HEK293 (cell line): ENCODE results near the gene APOA5.

ENCODE experiments used
- CTCF ChIA-PET: fragments of 350-600 bp; formaldehyde crosslinking; extraction: SDS; loops from one replicate; lab custom pipeline; 2021; ENCODE audit warnings: antibody characterized with exemption; lab: Yijun Ruan, JAX
- POLR2A ChIA-PET: fragments of 300-600 bp; formaldehyde crosslinking; extraction: SDS; loops from one replicate; lab custom pipeline; 2020; ENCODE audit warnings: antibody characterized with exemption, inconsistent platforms; lab: Yijun Ruan, JAX
- H3K27ac ChIP-seq: fragments of 200-500 bp; sonication (Bioruptor generic); 2 replicates; pipeline ENCODE4 v1.5.1; 2014; ENCODE audit warnings: low read depth, low read length, control low read depth, inconsistent platforms; ENCODE audit errors: extremely low read depth
- H3K36me3 ChIP-seq, 2 experiments: fragments of 200-500 bp in 1 of 2; sonication (Bioruptor generic) in 1 of 2; 1 replicate in 1 of 2; 2 replicates in 1 of 2; pipeline ENCODE4 v1.5.1; 2014 to 2017; ENCODE audit warnings: inconsistent platforms in 2 of 2, low read length in 2 of 2; ENCODE audit not compliant: control insufficient read depth in 2 of 2, insufficient read depth in 1 of 2
- H3K4me1 ChIP-seq: fragments of 200-500 bp; sonication (Bioruptor generic); 2 replicates; pipeline ENCODE4 v1.5.1; 2014; ENCODE audit warnings: mild to moderate bottlenecking, low read length, inconsistent platforms; ENCODE audit not compliant: control insufficient read depth, insufficient read depth
- H3K4me3 ChIP-seq: 2 replicates; pipeline ENCODE4 v1.5.1; 2011; ENCODE audit warnings: low read depth, mild to moderate bottlenecking, control low read depth, low read length, moderate library complexity
- H3K9me3 ChIP-seq: fragments of 200-500 bp; sonication (Bioruptor generic); 2 replicates; pipeline ENCODE4 v1.5.1; 2014; ENCODE audit warnings: low read depth, low read length, inconsistent platforms; ENCODE audit not compliant: control insufficient read depth, insufficient read depth
- BCL11A ChIP-seq: fragments of 450-650 bp; formaldehyde crosslinking; IDR thresholded peaks from 2 replicates; pipeline ENCODE4 v1.5.1; 2016; ENCODE audit warnings: low read depth, missing biosample characterization, missing genetic modification characterization
- GLI4 ChIP-seq: fragments of 450-650 bp; formaldehyde crosslinking; IDR thresholded peaks from 2 replicates; pipeline ENCODE4 v1.5.1; 2016; ENCODE audit warnings: missing biosample characterization, missing genetic modification characterization
- KLF7 ChIP-seq: fragments of 450-650 bp; formaldehyde crosslinking; IDR thresholded peaks from 2 replicates; pipeline ENCODE4 v1.5.1; 2016; ENCODE audit warnings: missing biosample characterization, missing genetic modification characterization, borderline replicate concordance
- KLF9 ChIP-seq: fragments of 450-650 bp; formaldehyde crosslinking; IDR thresholded peaks from 2 replicates; pipeline ENCODE4 v1.5.1; 2016; ENCODE audit warnings: missing biosample characterization, missing genetic modification characterization, low read depth
- PRDM1 ChIP-seq: fragments of 450-650 bp; formaldehyde crosslinking; IDR thresholded peaks from 2 replicates; pipeline ENCODE4; 2016; ENCODE audit warnings: missing biosample characterization, missing genetic modification characterization
- SCRT2 ChIP-seq: fragments of 450-650 bp; formaldehyde crosslinking; IDR thresholded peaks from 2 replicates; pipeline ENCODE4 v1.5.1; 2016; ENCODE audit warnings: missing biosample characterization, missing genetic modification characterization
- TRIM28 ChIP-seq: IDR thresholded peaks from 2 replicates; pipeline ENCODE4 v1.6.1; 2011; ENCODE audit warnings: low read length, control low read depth, borderline replicate concordance
- ZBTB17 ChIP-seq: fragments of 450-650 bp; formaldehyde crosslinking; IDR thresholded peaks from 2 replicates; pipeline ENCODE4 v1.5.1; 2016; ENCODE audit warnings: missing biosample characterization, missing genetic modification characterization
- ZFHX2 ChIP-seq: fragments of 450-650 bp; formaldehyde crosslinking; conservative IDR thresholded peaks from 2 replicates; pipeline ENCODE4 v1.5.1; 2016; ENCODE audit warnings: missing biosample characterization, missing genetic modification characterization
- ZNF132 ChIP-seq: fragments of 450-650 bp; formaldehyde crosslinking; IDR thresholded peaks from 2 replicates; pipeline ENCODE4 v1.5.1; 2017; ENCODE audit warnings: missing biosample characterization, missing genetic modification characterization, borderline replicate concordance
- ZNF19 ChIP-seq: fragments of 450-650 bp; formaldehyde crosslinking; IDR thresholded peaks from 2 replicates; pipeline ENCODE4; 2016; ENCODE audit warnings: missing biosample characterization, missing genetic modification characterization, low read depth
- ZNF239 ChIP-seq: fragments of 450-650 bp; formaldehyde crosslinking; IDR thresholded peaks from 2 replicates; pipeline ENCODE4 v1.5.1; 2016; ENCODE audit warnings: missing biosample characterization, missing genetic modification characterization
- ZNF248 ChIP-seq: fragments of 450-650 bp; formaldehyde crosslinking; IDR thresholded peaks from 2 replicates; pipeline ENCODE4 v1.5.1; 2017; ENCODE audit warnings: missing biosample characterization, missing genetic modification characterization
- ZNF335 ChIP-seq: fragments of 450-650 bp; formaldehyde crosslinking; conservative IDR thresholded peaks from 2 replicates; pipeline ENCODE4 v1.5.1; 2016; ENCODE audit warnings: missing biosample characterization, missing genetic modification characterization
- ZNF521 ChIP-seq: fragments of 450-650 bp; formaldehyde crosslinking; IDR thresholded peaks from 2 replicates; pipeline ENCODE4 v1.5.1; 2017; ENCODE audit warnings: missing biosample characterization, mild to moderate bottlenecking, missing genetic modification characterization
- ZNF544 ChIP-seq: fragments of 450-650 bp; formaldehyde crosslinking; IDR thresholded peaks from 2 replicates; pipeline ENCODE4 v1.5.0; 2017; ENCODE audit warnings: missing biosample characterization, missing genetic modification characterization

Gene APOA5

DNA sequence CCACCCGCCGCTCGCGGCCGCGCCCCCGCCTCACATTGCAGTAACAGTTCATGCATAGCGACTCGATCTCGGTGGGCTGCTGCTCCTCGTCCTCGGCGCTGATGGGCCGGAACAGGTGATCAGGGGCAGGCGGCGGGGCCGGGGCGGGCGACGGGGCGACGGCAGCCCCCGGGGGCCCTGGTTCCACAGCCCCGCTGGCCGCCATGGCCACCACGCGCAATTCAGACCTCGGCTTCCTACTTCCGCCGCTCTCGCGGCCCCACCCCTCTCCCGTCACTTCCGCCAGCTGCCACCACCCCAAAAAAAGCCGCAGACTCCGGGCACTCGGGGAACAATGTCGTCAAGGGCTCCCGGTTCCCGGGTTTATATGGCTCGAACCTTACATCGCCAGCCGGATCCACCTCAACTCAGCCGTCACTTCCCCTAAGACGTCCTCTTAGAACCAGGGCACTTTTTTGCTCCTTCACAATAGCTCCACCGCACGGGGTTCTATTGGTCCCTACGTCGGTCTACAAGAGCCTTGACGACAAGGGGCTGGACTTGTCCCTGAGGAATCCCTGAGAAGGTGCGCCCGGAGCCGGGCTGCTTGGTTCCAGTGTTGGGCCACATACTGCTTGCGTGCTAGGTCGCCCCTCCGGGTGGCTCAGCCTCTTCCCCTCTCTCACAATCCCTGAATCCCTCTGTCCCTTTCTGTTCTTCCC, 3.7 kb downstream of the APOA5 start, which contains the start of gene ZPR1 (continued):
- TF ChIP-seq ZNF239 (tag by site-specific recombination) (no peak), KLF9 (tag by site-specific recombination) (peak; percentile 68; the same call in 1 of the 2 replicates), GLI4 (tag by site-specific recombination) (no peak), BCL11A (tag by site-specific recombination) (no peak), ZNF544 (no peak), SCRT2 (tag by site-specific recombination) (no peak), ZNF248 (no peak)

DNA sequence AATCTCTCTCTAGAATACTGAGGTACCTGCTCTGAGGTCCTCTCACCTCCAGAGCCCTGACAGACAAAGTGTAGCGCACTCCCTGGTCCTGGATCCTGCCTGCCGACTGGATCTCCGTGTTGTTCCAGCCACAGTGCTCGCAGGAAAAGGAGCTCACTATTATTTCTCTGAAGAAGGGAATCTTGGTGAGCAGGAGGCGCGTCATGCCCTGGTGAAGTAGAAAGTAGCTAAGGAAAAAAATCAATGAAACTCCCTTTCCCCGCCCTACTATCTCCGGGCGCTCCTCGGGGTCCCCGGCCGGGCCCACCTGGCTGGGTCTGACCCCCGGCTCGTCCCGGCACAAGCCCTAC, 4.3 kb downstream of the APOA5 start:
- no peak for TF ChIP-seq ZBTB17 (tag by site-specific recombination)
- no peak for TF ChIP-seq TRIM28
- TF ChIP-seq ZNF335 (tag by site-specific recombination), result peak; percentile 57
- 0 out of 2 replicates have a peak, but pooled peaks have one; percentile 8 for TF ChIP-seq PRDM1 (tag by site-specific recombination)
- Histone ChIP-seq H3K4me1 (no peaks in the 10 kb centered on the region), H3K4me3 (peak overlapping the region; percentile 81), H3K27ac (no peak overlapping the region; the same call in 1 of the 2 replicates), H3K36me3 (peaks cover 0 to 46% of the 10 kb centered on the region in 2 experiments; a peak in 1 of 3 replicates), H3K9me3 (no peaks in the 10 kb centered on the region)
- POLR2A ChIA-PET, result interaction anchor here (1.3 to 2.6 kb wide), 4 partner anchors 14 to 357 kb away, joined by 6 to 14 read pairs (median 7); partner anchors contain the start of genes BUD13 and PAFAH1B2
- CTCF ChIA-PET, result interaction anchor here (0.6 to 3.0 kb wide), 6 partner anchors 15 to 363 kb away, joined by 3 to 16 read pairs (median 6); no protein-coding TSS in a partner anchor

DNA sequence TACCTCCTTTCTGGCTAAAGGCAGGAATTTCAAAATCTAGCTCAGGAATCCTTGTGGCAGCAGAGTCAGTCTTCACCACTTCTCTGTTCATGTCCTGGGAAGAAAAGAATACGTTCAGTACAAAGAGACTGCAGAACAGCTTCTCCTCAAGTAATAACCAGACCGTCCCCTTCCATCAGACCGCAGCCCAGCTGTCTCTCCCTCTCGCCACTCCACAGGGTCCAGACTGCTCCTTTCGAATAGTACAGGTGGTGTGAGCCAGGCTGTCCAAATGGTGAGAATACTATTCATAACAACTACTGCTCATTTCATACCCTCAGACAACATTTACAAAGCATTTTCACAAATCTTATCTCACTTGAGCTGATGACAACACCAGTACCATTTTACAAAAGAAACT, 4.7 kb downstream of the APOA5 start:
- no peaks in the 10 kb centered on the region for H3K9me3 ChIP-seq
- ChIA-PET POLR2A (interaction anchor here (1.3 to 2.6 kb wide), 4 partner anchors 14 to 357 kb away, joined by 4 to 14 read pairs (median 6); partner anchors contain the start of genes BUD13 and PAFAH1B2), CTCF (interaction anchor here (0.6 to 3.0 kb wide), 8 partner anchors 13 to 440 kb away, joined by 3 to 16 read pairs (median 4); no protein-coding TSS in a partner anchor)
- H3K4me3 ChIP-seq, result peak overlapping the region; percentile 81
- H3K4me1 ChIP-seq, result no peaks in the 10 kb centered on the region
- TF ChIP-seq ZFHX2 (tag by site-specific recombination), result no peak
- H3K27ac ChIP-seq, result no peak overlapping the region
- H3K36me3 ChIP-seq, result peaks cover 0 to 51% of the 10 kb centered on the region in 2 experiments; a peak in 1 of 3 replicates

DNA sequence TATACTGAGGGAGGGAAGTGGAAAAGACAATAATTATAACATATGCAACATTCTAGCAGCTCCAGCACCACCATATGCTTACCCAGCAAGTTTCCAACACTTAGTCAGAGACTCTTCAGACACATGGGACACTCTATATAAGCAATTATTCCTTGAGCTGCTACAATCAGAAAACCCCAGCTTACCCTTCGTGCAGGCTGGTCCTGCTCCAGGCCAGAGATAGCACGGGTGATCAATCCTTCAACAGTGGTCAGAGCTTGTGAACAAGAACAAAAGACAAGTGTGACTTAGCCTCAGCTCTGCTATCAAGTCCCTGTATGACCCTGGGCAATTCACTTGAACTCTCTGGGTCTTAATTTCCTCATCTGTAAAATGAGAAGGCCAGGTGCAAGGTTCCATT, 5.4 kb downstream of the APOA5 start:
- CTCF ChIA-PET, result interaction anchor here (1.2 to 3.0 kb wide), 5 partner anchors 13 to 440 kb away, joined by 3 to 16 read pairs (median 5); no protein-coding TSS in a partner anchor
- H3K9me3 ChIP-seq, result no peaks in the 10 kb centered on the region
- TF ChIP-seq ZNF19 (tag by site-specific recombination), result no peak
- TF ChIP-seq ZNF521 (tag by site-specific recombination), result no peak
- POLR2A ChIA-PET, result interaction anchor here (1.3 to 2.6 kb wide), 4 partner anchors 13 to 358 kb away, joined by 4 to 14 read pairs (median 6); partner anchors contain the start of genes BUD13 and PAFAH1B2
- H3K4me1 ChIP-seq, result no peaks in the 10 kb centered on the region
- peaks cover 0 to 57% of the 10 kb centered on the region in 2 experiments; a peak in 1 of 3 replicates for H3K36me3 ChIP-seq
- H3K4me3 ChIP-seq, result no peak overlapping the region
- no peak overlapping the region for H3K27ac ChIP-seq

DNA sequence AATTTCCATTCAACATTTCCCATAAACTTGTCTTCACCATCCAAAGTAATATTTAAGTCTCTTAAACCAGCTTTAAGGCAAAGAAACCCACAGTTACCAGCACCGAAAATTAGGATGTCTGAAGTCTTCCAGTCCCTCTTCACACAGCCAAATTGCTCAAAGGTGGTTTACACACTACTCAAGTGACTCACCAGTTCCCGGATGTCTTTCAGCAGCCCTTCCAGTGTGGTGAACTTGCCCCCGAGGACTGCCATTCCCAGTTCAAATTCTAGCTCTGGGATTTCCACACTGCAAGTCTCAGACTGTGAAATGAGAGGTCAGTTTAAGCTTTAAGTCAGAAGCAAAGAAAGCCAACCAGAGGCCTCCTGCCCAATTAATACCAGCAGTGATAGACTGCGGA, 9.0 kb downstream of the APOA5 start:
- Histone ChIP-seq H3K36me3 (peaks cover 6 to 91% of the 10 kb centered on the region in 2 experiments; a peak in 2 of 3 replicates), H3K4me3 (no peak overlapping the region), H3K9me3 (no peaks in the 10 kb centered on the region), H3K27ac (no peak overlapping the region), H3K4me1 (no peaks in the 10 kb centered on the region)
- ChIA-PET POLR2A (interaction anchor here (1.3 kb wide), 1 partner anchor 8 kb away, joined by 3 read pairs; no protein-coding TSS in a partner anchor), CTCF (no interaction called here)
- TF ChIP-seq KLF7 (tag by site-specific recombination), result no peak
- no peak for TF ChIP-seq ZNF132 (tag by site-specific recombination)
